GM12878 (cell line): Measurements from ENCODE around the gene GHSR. TPM values are rescaled to one million over a fixed set of nuclear protein-coding genes. Genes with fewer than 3 reads are reported as not detected.

ENCODE experiments used
- ATAC-seq: fragments of 200-7000 bp; cut with Tn5 transposase; 3 replicates; pipeline ENCODE4 v1.9.1; 2020; ENCODE audit warnings: mild to moderate bottlenecking, moderate library complexity
- BruUV-seq: library from RNA; stranded (reverse); fragments of 400-500 nt; replicated peaks from 2 replicates; lab custom pipeline; 2021; lab: Mats Ljungman, UMichigan
- CTCF ChIA-PET: fragments of 300-600 bp; sonication (Branson Sonifier 250); formaldehyde crosslinking; extraction: SDS; loops from one replicate; lab custom pipeline; 2021; ENCODE audit warnings: inconsistent platforms; lab: Yijun Ruan, JAX
- POLR2A ChIA-PET: fragments of 350-600 bp; formaldehyde crosslinking; extraction: SDS; loops from one replicate; lab custom pipeline; 2021; ENCODE audit warnings: inconsistent platforms; lab: Charles Lee
- RAD21 ChIA-PET: fragments of 300-600 bp; sonication (Branson Sonifier 250); formaldehyde crosslinking; loops from one replicate; lab custom pipeline; 2023; ENCODE audit warnings: antibody characterized with exemption; ENCODE audit not compliant: unreplicated experiment; lab: Charles Lee
- SMC1A ChIA-PET: fragments of 300-600 bp; sonication (Branson Sonifier 250); formaldehyde crosslinking; loops from one replicate; lab custom pipeline; 2023; ENCODE audit not compliant: unreplicated experiment, uncharacterized antibody; lab: Charles Lee
- DNase-seq: peaks from one replicate; pipeline ENCODE4 v3.0.0-alpha.2; 2011; ENCODE audit warnings: low read depth, low spot score
- FAIRE-seq: peaks from 3 replicates; lab custom pipeline; 2011; peaks lifted over from hg19 to GRCh38; lab: Jason Lieb, UNC
- H2AFZ ChIP-seq: 2 replicates; pipeline ENCODE4 v1.6.0; 2011; ENCODE audit warnings: low read depth, low read length, control low read depth; ENCODE audit not compliant: control insufficient read depth
- H3K27ac ChIP-seq: 2 replicates; pipeline ENCODE4 v1.5.1; 2011; ENCODE audit warnings: control low read depth; ENCODE audit not compliant: control insufficient read depth, insufficient read depth
- H3K27me3 ChIP-seq, 2 experiments: replicated peaks in 1 of 2; 2 replicates each; pipeline versions ENCODE4 v1.6.0 to v1.6.1; 2011; ENCODE audit warnings: low read length in 1 of 2; ENCODE audit not compliant: control insufficient read depth in 2 of 2, insufficient read depth in 2 of 2
- H3K36me3 ChIP-seq, 2 experiments: 2 replicates each; pipeline ENCODE4 v1.5.1; 2011; ENCODE audit warnings: low read length in 1 of 2; ENCODE audit not compliant: control insufficient read depth in 2 of 2, insufficient read depth in 2 of 2
- H3K4me1 ChIP-seq: 2 replicates; pipeline ENCODE4 v1.6.1; 2011; ENCODE audit warnings: mild to moderate bottlenecking, low read length, moderate library complexity, mixed read lengths; ENCODE audit not compliant: control insufficient read depth, insufficient read depth
- H3K4me2 ChIP-seq: 2 replicates; pipeline ENCODE4 v1.6.0; 2011; ENCODE audit warnings: control low read depth; ENCODE audit not compliant: control insufficient read depth, insufficient read depth
- H3K4me3 ChIP-seq: fragments of 200-600 bp; sonication (generic); 2 replicates; pipeline ENCODE4 v1.5.1; 2016
- H3K79me2 ChIP-seq: 2 replicates; pipeline ENCODE4 v1.6.0; 2011; ENCODE audit warnings: low read length; ENCODE audit not compliant: control insufficient read depth, insufficient read depth
- H3K9ac ChIP-seq: 2 replicates; pipeline ENCODE4 v1.8.0; 2011; ENCODE audit warnings: low read length, control low read depth, mixed read lengths; ENCODE audit not compliant: control insufficient read depth, insufficient read depth
- H3K9me3 ChIP-seq: replicated peaks from 3 replicates; pipeline ENCODE4 v1.5.1; 2011; ENCODE audit warnings: mild to moderate bottlenecking, low read length; ENCODE audit not compliant: control insufficient read depth, insufficient read depth
- H4K20me1 ChIP-seq: 2 replicates; pipeline ENCODE4 v1.6.0; 2011; ENCODE audit not compliant: control insufficient read depth, insufficient read depth
- BHLHE40 ChIP-seq, 2 experiments: fragments of 450-650 bp in 1 of 2; IDR thresholded peaks; 2 replicates each; pipeline ENCODE4 v1.6.1; 2011 to 2017; ENCODE audit warnings: low read depth in 2 of 2, borderline replicate concordance in 1 of 2, improper control_type of control experiment in 1 of 2, low read length in 1 of 2, mild to moderate bottlenecking in 1 of 2
- CBX5 ChIP-seq: sonication (generic); IDR thresholded peaks from 2 replicates; pipeline ENCODE4 v1.6.1; 2016; ENCODE audit warnings: low read depth, moderate library complexity, mild to moderate bottlenecking, inconsistent platforms
- CREM ChIP-seq: IDR thresholded peaks from 2 replicates; pipeline ENCODE4 v1.6.1; 2014; ENCODE audit warnings: antibody characterized with exemption, low read depth
- ELK1 ChIP-seq: IDR thresholded peaks from 2 replicates; pipeline ENCODE4 v1.6.1; 2012; ENCODE audit warnings: low read depth, low read length, improper control_type of control experiment
- HDGF ChIP-seq: fragments of 450-650 bp; IDR thresholded peaks from 2 replicates; pipeline ENCODE4 v1.6.1; 2016; ENCODE audit warnings: antibody characterized with exemption
- KLF5 ChIP-seq: fragments of 450-650 bp; IDR thresholded peaks from 2 replicates; pipeline ENCODE4 v1.6.1; 2014; ENCODE audit warnings: mild to moderate bottlenecking; ENCODE audit not compliant: partially characterized antibody
- MEF2B ChIP-seq: fragments of 450-650 bp; IDR thresholded peaks from 2 replicates; pipeline ENCODE4 v1.6.1; 2018; ENCODE audit warnings: mild to moderate bottlenecking, moderate library complexity; ENCODE audit not compliant: partially characterized antibody, poor library complexity, severe bottlenecking
- NR2F1 ChIP-seq: fragments of 450-650 bp; conservative IDR thresholded peaks from 2 replicates; pipeline ENCODE4 v1.6.1; 2017; ENCODE audit warnings: mild to moderate bottlenecking
- RAD51 ChIP-seq: fragments of 450-650 bp; IDR thresholded peaks from 2 replicates; pipeline ENCODE4 v1.6.1; 2016; ENCODE audit warnings: moderate library complexity, mild to moderate bottlenecking, inconsistent platforms
- SRF ChIP-seq, 2 experiments: IDR thresholded peaks; 2 replicates each; pipeline ENCODE4 v1.6.1; 2011; ENCODE audit warnings: low read depth in 2 of 2, low read length in 2 of 2, mild to moderate bottlenecking in 1 of 2, moderate library complexity in 1 of 2
- TCF12 ChIP-seq: IDR thresholded peaks from 2 replicates; pipeline ENCODE4 v1.6.1; 2011; ENCODE audit warnings: low read depth, mild to moderate bottlenecking, low read length
- ZNF384 ChIP-seq: IDR thresholded peaks from 2 replicates; pipeline ENCODE4 v1.6.1; 2012; ENCODE audit warnings: low read depth, mild to moderate bottlenecking, low read length, improper control_type of control experiment, borderline replicate concordance
- ZZZ3 ChIP-seq: IDR thresholded peaks from 2 replicates; pipeline ENCODE4 v1.6.1; 2011; ENCODE audit warnings: low read depth; ENCODE audit not compliant: control insufficient read depth, insufficient read length
- WGBS: methylation state at CpG from one replicate; pipeline ENCODE4 v1.1.6; 2016; ENCODE audit warnings: low lambda C conversion rate; ENCODE audit not compliant: insufficient replicate concordance, insufficient coverage; ENCODE audit errors: missing lambda C conversion rate; 5-methylcytosine and 5-hydroxymethylcytosine counted together
- in situ Hi-C: fragments of 300-500 bp; cut with MboI; formaldehyde crosslinking; loops from 9 replicates; pipeline ENCODE4 v1.14.3; 2018; ENCODE audit warnings: mixed read lengths
- intact Hi-C: fragments of 100-400 bp; cut with micrococcal nuclease; formaldehyde crosslinking; loops from one replicate; pipeline ENCODE4 v1.14.2; 2022; ENCODE audit not compliant: unreplicated experiment
- polyA plus RNA-seq, 11 experiments: library from polyadenylated mRNA; depleted of rRNA in 4 of 11; unstranded in 6 of 11; stranded (reverse) in 5 of 11; fragments of >200 nt; fragmentation: Nextera tagmentation in 4 of 11; fragmentation: Illumina TruSeq in 1 of 11; extraction: Ambion mirVana in 4 of 11; extraction: Trizol in 1 of 11; gene quantifications; 1 replicate in 1 of 11; 2 replicates in 10 of 11; pipeline versions ENCODE4 v1.2.1 to v1.2.3, GENCODE V29; 2011 to 2016; ENCODE audit warnings: inconsistent platforms in 2 of 11, missing spikeins in 2 of 11, low read depth in 1 of 11
- total RNA-seq, 4 experiments: library from RNA; depleted of rRNA in 3 of 4; stranded (reverse); fragments of >200 nt in 3 of 4; fragmentation: Illumina TruSeq in 1 of 4; extraction: Trizol in 1 of 4; gene quantifications; 2 replicates each; pipeline versions ENCODE4 v1.2.1 to v1.2.3, GENCODE V29; 2013 to 2021
- TF ChIP-seq, protein P1 (sequence below): IDR thresholded peaks from 2 replicates; pipeline ENCODE4 v1.6.1; 2011; ENCODE audit warnings: low read depth, low read length, improper control_type of control experiment, borderline replicate concordance
- TF ChIP-seq, protein P2 (sequence below): fragments of 450-650 bp; IDR thresholded peaks from 2 replicates; pipeline ENCODE4 v1.6.1; 2017; ENCODE audit warnings: mild to moderate bottlenecking, moderate library complexity

GHSR gene
- total and polyA plus RNA-seq, 10 of the 15 experiments (the other 5 are each of a cell fraction or from before 2014, with no cell fraction given) = not detected

DNA sequence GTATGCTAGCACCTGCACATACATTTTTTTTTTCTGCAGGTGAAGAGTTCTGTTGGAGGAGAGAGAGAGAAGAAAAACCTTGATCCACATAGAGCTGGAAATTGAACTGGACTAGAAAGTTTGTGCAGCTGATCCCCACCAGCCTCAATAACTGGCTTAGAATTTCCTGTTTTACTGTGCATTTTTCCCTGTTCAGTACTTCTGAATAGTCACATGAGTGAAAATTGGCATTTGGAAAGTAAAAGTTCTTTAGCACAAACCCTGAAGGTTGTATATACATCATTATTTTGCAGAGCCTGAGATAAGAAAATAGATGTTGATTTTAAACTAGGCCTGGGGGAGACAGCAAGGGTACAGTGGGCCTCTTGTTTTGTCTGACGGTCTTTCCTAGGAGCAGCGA lies 42.3 kb downstream of the GHSR start (continued):
- TF ChIP-seq BHLHE40 (IDR thresholded peaks at IDR 0.05; ENCODE audit: borderline replicate concordance in 1 of 2, low read depth in 2 of 2, low read length in 1 of 2) (no peak), HDGF (no peak), KLF5 (no peak), ELK1 (no peak), TCF12 (no peak), NR2F1 (no peak), RAD51 (no peak)
- TF ChIP-seq, protein P1, sequence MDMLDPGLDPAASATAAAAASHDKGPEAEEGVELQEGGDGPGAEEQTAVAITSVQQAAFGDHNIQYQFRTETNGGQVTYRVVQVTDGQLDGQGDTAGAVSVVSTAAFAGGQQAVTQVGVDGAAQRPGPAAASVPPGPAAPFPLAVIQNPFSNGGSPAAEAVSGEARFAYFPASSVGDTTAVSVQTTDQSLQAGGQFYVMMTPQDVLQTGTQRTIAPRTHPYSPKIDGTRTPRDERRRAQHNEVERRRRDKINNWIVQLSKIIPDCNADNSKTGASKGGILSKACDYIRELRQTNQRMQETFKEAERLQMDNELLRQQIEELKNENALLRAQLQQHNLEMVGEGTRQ = no peak

DNA sequence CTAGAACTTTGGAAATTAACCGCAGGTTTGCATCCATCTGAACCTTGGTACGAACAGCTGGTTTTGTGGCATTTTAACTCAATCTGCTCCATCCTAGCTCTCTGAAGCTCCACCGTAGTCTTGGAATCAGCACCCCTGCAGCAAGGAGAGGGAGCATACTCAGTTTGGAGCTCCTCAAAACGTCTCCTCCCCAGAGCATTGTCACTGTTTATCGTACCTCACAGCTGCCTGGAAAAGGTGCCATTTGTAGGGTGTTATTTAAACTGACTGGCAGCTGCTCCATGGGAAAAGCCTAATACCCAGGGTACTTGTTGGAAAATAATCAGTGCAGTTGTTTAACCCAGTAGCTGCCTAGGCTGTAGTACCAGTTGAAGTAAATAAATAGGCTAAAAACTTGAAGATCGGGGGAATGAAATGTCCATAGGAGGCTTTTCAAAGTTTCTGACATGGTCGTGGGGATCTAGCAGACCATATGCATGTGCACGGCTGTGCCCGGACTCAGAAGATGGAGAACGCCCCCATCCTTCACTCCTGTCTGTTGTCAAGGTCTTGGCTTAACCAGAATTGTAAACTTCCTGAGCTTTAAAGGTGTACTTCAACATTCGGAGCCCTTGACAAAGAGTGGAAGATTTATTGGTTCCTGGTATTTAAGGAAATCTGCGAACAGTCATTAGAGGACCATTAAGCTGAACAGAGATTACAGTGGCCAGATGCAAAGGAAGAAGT lies 43.9 kb downstream of the GHSR start:
- H3K27me3 ChIP-seq = no peaks in the 10 kb centered on the region
- H3K9me3 ChIP-seq = no peaks in the 10 kb centered on the region
- ATAC-seq (no peak), DNase-seq (no peak), FAIRE-seq (no peak)
- peaks cover 0 to 3% of the 10 kb centered on the region in 2 experiments; a peak in 2 of 4 replicates for H3K36me3 ChIP-seq
- POLR2A ChIA-PET = no interaction called here
- no TSS peak for BruUV-seq
- H3K4me3 ChIP-seq = no peak overlapping the region
- no peak overlapping the region for H2AFZ ChIP-seq
- RAD21 ChIA-PET = no interaction called here
- no peaks in the 10 kb centered on the region for H3K79me2 ChIP-seq
- SMC1A ChIA-PET = interaction anchor here (1.0 to 1.2 kb wide), 2 partner anchors 11 to 13 kb away, joined by 3 to 4 read pairs; no protein-coding TSS in a partner anchor
- WGBS = 57% methylated on average over 12 of the region's 12 CpGs
- intact Hi-C loops (no loop called here), in situ Hi-C loops (no loop called here)
- H3K27ac ChIP-seq = no peak overlapping the region
- no peak for TF ChIP-seq ZZZ3
- TF ChIP-seq, protein P2, sequence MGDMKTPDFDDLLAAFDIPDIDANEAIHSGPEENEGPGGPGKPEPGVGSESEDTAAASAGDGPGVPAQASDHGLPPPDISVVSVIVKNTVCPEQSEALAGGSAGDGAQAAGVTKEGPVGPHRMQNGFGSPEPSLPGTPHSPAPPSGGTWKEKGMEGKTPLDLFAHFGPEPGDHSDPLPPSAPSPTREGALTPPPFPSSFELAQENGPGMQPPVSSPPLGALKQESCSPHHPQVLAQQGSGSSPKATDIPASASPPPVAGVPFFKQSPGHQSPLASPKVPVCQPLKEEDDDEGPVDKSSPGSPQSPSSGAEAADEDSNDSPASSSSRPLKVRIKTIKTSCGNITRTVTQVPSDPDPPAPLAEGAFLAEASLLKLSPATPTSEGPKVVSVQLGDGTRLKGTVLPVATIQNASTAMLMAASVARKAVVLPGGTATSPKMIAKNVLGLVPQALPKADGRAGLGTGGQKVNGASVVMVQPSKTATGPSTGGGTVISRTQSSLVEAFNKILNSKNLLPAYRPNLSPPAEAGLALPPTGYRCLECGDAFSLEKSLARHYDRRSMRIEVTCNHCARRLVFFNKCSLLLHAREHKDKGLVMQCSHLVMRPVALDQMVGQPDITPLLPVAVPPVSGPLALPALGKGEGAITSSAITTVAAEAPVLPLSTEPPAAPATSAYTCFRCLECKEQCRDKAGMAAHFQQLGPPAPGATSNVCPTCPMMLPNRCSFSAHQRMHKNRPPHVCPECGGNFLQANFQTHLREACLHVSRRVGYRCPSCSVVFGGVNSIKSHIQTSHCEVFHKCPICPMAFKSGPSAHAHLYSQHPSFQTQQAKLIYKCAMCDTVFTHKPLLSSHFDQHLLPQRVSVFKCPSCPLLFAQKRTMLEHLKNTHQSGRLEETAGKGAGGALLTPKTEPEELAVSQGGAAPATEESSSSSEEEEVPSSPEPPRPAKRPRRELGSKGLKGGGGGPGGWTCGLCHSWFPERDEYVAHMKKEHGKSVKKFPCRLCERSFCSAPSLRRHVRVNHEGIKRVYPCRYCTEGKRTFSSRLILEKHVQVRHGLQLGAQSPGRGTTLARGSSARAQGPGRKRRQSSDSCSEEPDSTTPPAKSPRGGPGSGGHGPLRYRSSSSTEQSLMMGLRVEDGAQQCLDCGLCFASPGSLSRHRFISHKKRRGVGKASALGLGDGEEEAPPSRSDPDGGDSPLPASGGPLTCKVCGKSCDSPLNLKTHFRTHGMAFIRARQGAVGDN = no peak
- no peak for TF ChIP-seq CBX5
- TF ChIP-seq HDGF = no peak
- TF ChIP-seq CREM = no peak
- TF ChIP-seq MEF2B = no peak
- no peak for TF ChIP-seq ZNF384
- no peak for TF ChIP-seq SRF (IDR thresholded peaks at IDR 0.05; ENCODE audit: low read depth in 2 of 2, low read length in 2 of 2)
- no peak overlapping the region for H3K9ac ChIP-seq
- no peaks in the 10 kb centered on the region for H3K4me1 ChIP-seq
- no peak overlapping the region for H3K4me2 ChIP-seq
- no peaks in the 10 kb centered on the region for H4K20me1 ChIP-seq
- CTCF ChIA-PET = interaction anchor here (0.9 to 1.8 kb wide), 4 partner anchors 22 to 268 kb away, joined by 3 to 8 read pairs (median 3); no protein-coding TSS in a partner anchor
